ENCODE results near the gene MYMK.
A peak's percentile ranks its signal among the peaks of the same experiment; 100 is the strongest.

The MYMK gene

GRCh38 chr9:133533857-133534256 is 9.1 kb upstream of the MYMK start:
- TF ChIP-seq EZH2phosphoT487 (IDR thresholded peaks at IDR 0.05; ENCODE audit: borderline replicate concordance, low read length): no peak
- TF ChIP-seq, protein P1, sequence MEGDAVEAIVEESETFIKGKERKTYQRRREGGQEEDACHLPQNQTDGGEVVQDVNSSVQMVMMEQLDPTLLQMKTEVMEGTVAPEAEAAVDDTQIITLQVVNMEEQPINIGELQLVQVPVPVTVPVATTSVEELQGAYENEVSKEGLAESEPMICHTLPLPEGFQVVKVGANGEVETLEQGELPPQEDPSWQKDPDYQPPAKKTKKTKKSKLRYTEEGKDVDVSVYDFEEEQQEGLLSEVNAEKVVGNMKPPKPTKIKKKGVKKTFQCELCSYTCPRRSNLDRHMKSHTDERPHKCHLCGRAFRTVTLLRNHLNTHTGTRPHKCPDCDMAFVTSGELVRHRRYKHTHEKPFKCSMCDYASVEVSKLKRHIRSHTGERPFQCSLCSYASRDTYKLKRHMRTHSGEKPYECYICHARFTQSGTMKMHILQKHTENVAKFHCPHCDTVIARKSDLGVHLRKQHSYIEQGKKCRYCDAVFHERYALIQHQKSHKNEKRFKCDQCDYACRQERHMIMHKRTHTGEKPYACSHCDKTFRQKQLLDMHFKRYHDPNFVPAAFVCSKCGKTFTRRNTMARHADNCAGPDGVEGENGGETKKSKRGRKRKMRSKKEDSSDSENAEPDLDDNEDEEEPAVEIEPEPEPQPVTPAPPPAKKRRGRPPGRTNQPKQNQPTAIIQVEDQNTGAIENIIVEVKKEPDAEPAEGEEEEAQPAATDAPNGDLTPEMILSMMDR (IDR thresholded peaks at IDR 0.05; ENCODE audit: low read depth, low read length, poor library complexity, severe bottlenecking): no peak
- no peaks in the 10 kb centered on the region for H4K20me1 ChIP-seq (ENCODE audit: control insufficient read depth, insufficient read depth, low read depth, low read length)
- no peaks in the 10 kb centered on the region for H3K9me3 ChIP-seq (ENCODE audit: control insufficient read depth, insufficient read depth, low read length)
- H3K79me2 ChIP-seq (ENCODE audit: control insufficient read depth, low read length): no peaks in the 10 kb centered on the region
- no peaks in the 10 kb centered on the region for H3K36me3 ChIP-seq (ENCODE audit: control insufficient read depth, low read length)
- H3F3A ChIP-seq (ENCODE audit: control insufficient read depth, insufficient read depth): no peaks in the 10 kb centered on the region
- no peak overlapping the region for H3K27ac ChIP-seq (ENCODE audit: low read depth, low read length)
- peaks cover 23% of the 10 kb centered on the region for H3K27me3 ChIP-seq (ENCODE audit: control insufficient read depth, low read length)
- H3K4me1 ChIP-seq (ENCODE audit: control insufficient read depth, low read length): peaks cover 9% of the 10 kb centered on the region
- H3K9me2 ChIP-seq (replicated peaks; ENCODE audit: control insufficient read depth, low read length): no peaks in the 10 kb centered on the region
- no peak overlapping the region for H3K4me2 ChIP-seq (ENCODE audit: low read length)
- H3K4me3 ChIP-seq (ENCODE audit: low read length): no peak overlapping the region

DNA sequence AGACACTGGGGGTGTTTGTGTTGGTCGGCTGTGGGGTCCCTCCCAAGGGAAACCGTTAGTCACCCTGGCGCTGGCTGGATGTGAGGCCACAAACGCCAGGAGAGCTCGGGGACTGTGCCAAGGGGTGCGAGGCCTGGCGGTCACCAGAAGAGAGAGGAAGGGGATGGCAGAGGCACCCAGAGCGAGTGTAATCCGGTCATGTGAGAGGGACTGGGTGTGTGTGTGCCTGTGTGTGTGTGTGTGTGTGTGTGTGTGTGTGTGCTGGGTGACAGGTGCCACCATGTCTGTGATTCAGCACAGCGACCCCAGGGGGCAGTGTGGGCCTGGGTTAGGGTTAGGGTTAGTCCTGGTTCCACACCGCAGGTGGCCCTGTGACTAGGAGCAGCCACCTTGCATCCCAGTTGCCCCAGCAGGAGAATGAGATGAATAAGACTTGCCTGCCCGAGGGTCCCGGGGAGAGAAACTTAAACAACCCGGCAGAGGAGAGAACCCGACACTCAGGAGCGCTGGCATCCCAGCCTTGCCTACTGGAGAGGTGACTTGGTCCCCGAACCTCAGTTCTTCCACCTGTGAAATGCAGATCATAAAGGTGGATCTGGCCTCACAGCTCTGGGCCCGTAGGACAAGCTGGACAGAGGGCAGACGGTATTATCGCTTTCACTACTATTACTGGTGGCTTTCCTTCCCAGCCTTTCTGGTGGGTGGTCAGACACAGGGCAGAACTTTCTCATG is 8.3 kb upstream of the MYMK start:
- H3K27ac ChIP-seq (ENCODE audit: low read depth, low read length): no peak overlapping the region
- no peak for TF ChIP-seq EZH2phosphoT487 (IDR thresholded peaks at IDR 0.05; ENCODE audit: borderline replicate concordance, low read length)
- TF ChIP-seq, protein P1 (IDR thresholded peaks at IDR 0.05; ENCODE audit: low read depth, low read length, poor library complexity, severe bottlenecking): peak; percentile 84
- H3K27me3 ChIP-seq (ENCODE audit: control insufficient read depth, low read length): peaks cover 23% of the 10 kb centered on the region

GRCh38 chr9:133531293-133531692 is 6.5 kb upstream of the MYMK start:
- TF ChIP-seq, protein P1 (IDR thresholded peaks at IDR 0.05; ENCODE audit: low read depth, low read length, poor library complexity, severe bottlenecking): no peak
- TF ChIP-seq EZH2phosphoT487 (IDR thresholded peaks at IDR 0.05; ENCODE audit: borderline replicate concordance, low read length): no peak
- H3K4me1 ChIP-seq (ENCODE audit: control insufficient read depth, low read length): peaks cover 9% of the 10 kb centered on the region

More for the DNA sequence above, 8.3 kb upstream of the MYMK start:
- Histone ChIP-seq H3F3A (ENCODE audit: control insufficient read depth, insufficient read depth) (no peaks in the 10 kb centered on the region), H3K4me1 (ENCODE audit: control insufficient read depth, low read length) (peaks cover 9% of the 10 kb centered on the region), H3K4me2 (ENCODE audit: low read length) (no peak overlapping the region; the same call in 1 of the 2 replicates), H3K79me2 (ENCODE audit: control insufficient read depth, low read length) (no peaks in the 10 kb centered on the region), H3K4me3 (ENCODE audit: low read length) (no peak overlapping the region), H3K36me3 (ENCODE audit: control insufficient read depth, low read length) (no peaks in the 10 kb centered on the region), H3K9me3 (ENCODE audit: control insufficient read depth, insufficient read depth, low read length) (no peaks in the 10 kb centered on the region), H4K20me1 (ENCODE audit: control insufficient read depth, insufficient read depth, low read depth, low read length) (no peaks in the 10 kb centered on the region), H3K9me2 (replicated peaks; ENCODE audit: control insufficient read depth, low read length) (no peaks in the 10 kb centered on the region)

More at GRCh38 chr9:133531293-133531692, 6.5 kb upstream of the MYMK start:
- Histone ChIP-seq H3K9me2 (replicated peaks; ENCODE audit: control insufficient read depth, low read length) (no peaks in the 10 kb centered on the region), H3K36me3 (ENCODE audit: control insufficient read depth, low read length) (no peaks in the 10 kb centered on the region), H3K4me3 (ENCODE audit: low read length) (no peak overlapping the region), H4K20me1 (ENCODE audit: control insufficient read depth, insufficient read depth, low read depth, low read length) (no peaks in the 10 kb centered on the region), H3K4me2 (ENCODE audit: low read length) (no peak overlapping the region), H3K27me3 (ENCODE audit: control insufficient read depth, low read length) (peaks cover 23% of the 10 kb centered on the region), H3K79me2 (ENCODE audit: control insufficient read depth, low read length) (no peaks in the 10 kb centered on the region), H3K9me3 (ENCODE audit: control insufficient read depth, insufficient read depth, low read length) (no peaks in the 10 kb centered on the region), H3F3A (ENCODE audit: control insufficient read depth, insufficient read depth) (no peaks in the 10 kb centered on the region), H3K27ac (ENCODE audit: low read depth, low read length) (no peak overlapping the region)

All from DOHH2 (cell line).